H1 (cell line): ENCODE results near the gene STK33.

ENCODE experiments used
- EP300 ChIP-seq, 2 experiments: IDR thresholded peaks; 1 replicate in 1 of 2; 2 replicates in 1 of 2; pipeline ENCODE4 v1.6.1; 2011 to 2012; ENCODE audit warnings: low read depth in 2 of 2, low read length in 2 of 2, mild to moderate bottlenecking in 2 of 2, borderline replicate concordance in 1 of 2, inconsistent platforms in 1 of 2, moderate library complexity in 1 of 2
- GTF2F1 ChIP-seq: IDR thresholded peaks from 2 replicates; pipeline ENCODE4 v1.6.1; 2012; ENCODE audit warnings: low read depth, low read length, improper control_type of control experiment, borderline replicate concordance
- PHF8 ChIP-seq: fragments of 200-600 bp; sonication (generic); conservative IDR thresholded peaks from 2 replicates; pipeline ENCODE4 v1.7.1; 2012; ENCODE audit warnings: low read depth, mild to moderate bottlenecking, inconsistent platforms, low read length, moderate library complexity
- POLR2A ChIP-seq, 2 experiments: IDR thresholded peaks; 1 replicate in 1 of 2; 2 replicates in 1 of 2; pipeline ENCODE4 v1.6.1; 2011; ENCODE audit warnings: low read depth in 2 of 2, low read length in 2 of 2, mild to moderate bottlenecking in 2 of 2; ENCODE audit errors: control extremely low read depth in 1 of 2
- POLR2AphosphoS5 ChIP-seq: IDR thresholded peaks from 2 replicates; pipeline ENCODE4 v1.6.1; 2011; ENCODE audit warnings: low read depth, low read length
- YY1 ChIP-seq: IDR thresholded peaks from 2 replicates; pipeline ENCODE4 v1.6.1; 2011; ENCODE audit warnings: low read depth, mild to moderate bottlenecking, low read length
- TF ChIP-seq, protein P1 (sequence below), 3 experiments: IDR thresholded peaks; 1 replicate in 2 of 3; 2 replicates in 1 of 3; pipeline versions ENCODE4 v1.5.1 to v1.6.1; 2011; ENCODE audit warnings: low read length in 3 of 3, mild to moderate bottlenecking in 3 of 3, inconsistent platforms in 2 of 3, low read depth in 1 of 3, moderate library complexity in 1 of 3; ENCODE audit not compliant: insufficient read depth in 1 of 3; ENCODE audit errors: control extremely low read depth in 1 of 3
- TF ChIP-seq, protein P2 (sequence below): IDR thresholded peaks from 2 replicates; pipeline ENCODE4 v1.6.1; 2012; ENCODE audit warnings: low read length, inconsistent platforms

- TF ChIP-seq POLR2AphosphoS5: no peak
- TF ChIP-seq POLR2A (IDR thresholded peaks at IDR 0.05; ENCODE audit: control extremely low read depth in 1 of 2, low read depth in 2 of 2, low read length in 2 of 2): no peak
- no peak for TF ChIP-seq PHF8
- no peak for TF ChIP-seq YY1
- TF ChIP-seq EP300 (IDR thresholded peaks at IDR 0.05; ENCODE audit: borderline replicate concordance in 1 of 2, low read depth in 2 of 2, low read length in 2 of 2): no peak
- TF ChIP-seq, protein P1, sequence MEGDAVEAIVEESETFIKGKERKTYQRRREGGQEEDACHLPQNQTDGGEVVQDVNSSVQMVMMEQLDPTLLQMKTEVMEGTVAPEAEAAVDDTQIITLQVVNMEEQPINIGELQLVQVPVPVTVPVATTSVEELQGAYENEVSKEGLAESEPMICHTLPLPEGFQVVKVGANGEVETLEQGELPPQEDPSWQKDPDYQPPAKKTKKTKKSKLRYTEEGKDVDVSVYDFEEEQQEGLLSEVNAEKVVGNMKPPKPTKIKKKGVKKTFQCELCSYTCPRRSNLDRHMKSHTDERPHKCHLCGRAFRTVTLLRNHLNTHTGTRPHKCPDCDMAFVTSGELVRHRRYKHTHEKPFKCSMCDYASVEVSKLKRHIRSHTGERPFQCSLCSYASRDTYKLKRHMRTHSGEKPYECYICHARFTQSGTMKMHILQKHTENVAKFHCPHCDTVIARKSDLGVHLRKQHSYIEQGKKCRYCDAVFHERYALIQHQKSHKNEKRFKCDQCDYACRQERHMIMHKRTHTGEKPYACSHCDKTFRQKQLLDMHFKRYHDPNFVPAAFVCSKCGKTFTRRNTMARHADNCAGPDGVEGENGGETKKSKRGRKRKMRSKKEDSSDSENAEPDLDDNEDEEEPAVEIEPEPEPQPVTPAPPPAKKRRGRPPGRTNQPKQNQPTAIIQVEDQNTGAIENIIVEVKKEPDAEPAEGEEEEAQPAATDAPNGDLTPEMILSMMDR (IDR thresholded peaks at IDR 0.05; ENCODE audit: control extremely low read depth in 1 of 3, insufficient read depth in 1 of 3, low read depth in 1 of 3, low read length in 3 of 3): no peak
- no peak for TF ChIP-seq GTF2F1
- TF ChIP-seq, protein P2, sequence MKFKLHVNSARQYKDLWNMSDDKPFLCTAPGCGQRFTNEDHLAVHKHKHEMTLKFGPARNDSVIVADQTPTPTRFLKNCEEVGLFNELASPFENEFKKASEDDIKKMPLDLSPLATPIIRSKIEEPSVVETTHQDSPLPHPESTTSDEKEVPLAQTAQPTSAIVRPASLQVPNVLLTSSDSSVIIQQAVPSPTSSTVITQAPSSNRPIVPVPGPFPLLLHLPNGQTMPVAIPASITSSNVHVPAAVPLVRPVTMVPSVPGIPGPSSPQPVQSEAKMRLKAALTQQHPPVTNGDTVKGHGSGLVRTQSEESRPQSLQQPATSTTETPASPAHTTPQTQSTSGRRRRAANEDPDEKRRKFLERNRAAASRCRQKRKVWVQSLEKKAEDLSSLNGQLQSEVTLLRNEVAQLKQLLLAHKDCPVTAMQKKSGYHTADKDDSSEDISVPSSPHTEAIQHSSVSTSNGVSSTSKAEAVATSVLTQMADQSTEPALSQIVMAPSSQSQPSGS: no peak
Measured at GRCh38 chr11:8355416-8355742, 238.6 kb downstream of the STK33 start.
